Esophagus muscularis mucosa (tissue), 3 donors: ENCODE measurements around the gene ASB4.

Source experiments
- CTCF ChIP-seq, 3 experiments: fragments of 200-600 bp in 2 of 3; fragments of 450-650 bp in 1 of 3; sonication (generic) in 2 of 3; IDR thresholded peaks; one replicate each; pipeline ENCODE4 v1.5.1; 2017 to 2019; ENCODE audit warnings: antibody characterized with exemption in 3 of 3, mild to moderate bottlenecking in 2 of 3, moderate library complexity in 1 of 3
- POLR2A ChIP-seq: fragments of 450-650 bp; IDR thresholded peaks from one replicate; pipeline ENCODE4 v1.6.1; 2017; ENCODE audit warnings: antibody characterized with exemption, moderate library complexity, mild to moderate bottlenecking, low read depth
- POLR2AphosphoS5 ChIP-seq, 2 donors: sonication (generic); formaldehyde crosslinking; IDR thresholded peaks; one replicate each; pipeline ENCODE4 v1.6.1; 2017; ENCODE audit warnings: antibody characterized with exemption in 2 of 2

GRCh38 chr7:95491201-95491600 lies 5.5 kb downstream of the ASB4 start:
- TF ChIP-seq POLR2A (no peak), CTCF (IDR thresholded peaks at IDR 0.05) (no peak), POLR2AphosphoS5 (IDR thresholded peaks at IDR 0.05) (no peak)
